Activated CD4-positive, alpha-beta T cell treated with anti-CD3 and anti-CD28 coated beads, Interleukin-2, amount 50 U/mL, for 24 hours (primary cell): Measurements from ENCODE around the gene SUN5.

Source experiments
- DNase-seq, 2 donors: peaks; one replicate each; pipeline ENCODE4 v3.0.0-alpha.2; 2020; ENCODE audit warnings: low read depth in 1 of 2, low spot score in 1 of 2

Gene SUN5

DNA sequence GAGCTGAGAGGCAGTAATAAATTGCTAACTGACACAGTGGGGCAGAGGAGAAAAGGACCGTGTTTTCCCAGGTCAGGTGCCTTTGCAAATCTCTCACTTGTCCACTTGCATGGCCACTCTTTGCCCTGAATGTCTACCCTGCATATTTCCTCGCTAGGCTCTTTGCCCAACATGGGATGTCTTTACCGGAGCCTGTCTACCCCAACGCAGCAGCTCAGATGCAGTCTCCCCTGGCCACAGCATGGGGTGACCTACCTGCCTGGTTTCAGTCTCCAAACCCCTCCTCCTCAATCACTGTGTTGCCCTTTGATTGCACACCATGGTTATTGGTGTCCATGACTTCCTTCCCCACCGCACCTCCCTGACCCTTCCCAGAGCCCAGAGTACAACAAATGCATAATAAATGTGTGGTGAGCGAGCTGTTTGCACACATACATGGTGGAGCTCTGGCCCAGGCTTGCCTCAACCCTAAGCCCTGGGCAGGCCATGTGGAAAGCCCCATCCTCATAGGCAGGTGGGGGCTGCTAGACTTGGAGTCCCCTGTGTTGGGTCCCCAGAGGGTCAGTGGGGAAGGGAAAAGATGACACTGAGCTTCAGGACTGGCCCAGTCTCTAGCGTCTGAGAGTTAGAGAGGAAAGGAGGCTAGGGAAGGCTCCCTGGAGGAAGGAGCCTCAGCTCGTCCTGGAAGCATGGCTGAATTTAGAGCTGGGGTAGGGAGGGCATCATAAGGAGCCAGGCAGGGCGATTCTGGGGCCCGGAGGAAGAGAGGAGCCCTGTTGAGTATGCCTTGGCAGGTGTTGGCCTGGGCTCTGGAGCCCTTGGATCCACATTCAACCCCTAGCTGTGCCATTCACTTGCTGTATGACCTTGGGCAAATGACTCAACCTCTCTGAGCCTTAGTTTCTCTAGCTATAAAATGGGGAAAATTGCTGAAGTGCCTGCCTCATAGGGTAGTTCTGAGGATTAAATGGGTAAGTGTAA lies 22.8 kb upstream of the SUN5 start:
- no peak for DNase-seq

DNA sequence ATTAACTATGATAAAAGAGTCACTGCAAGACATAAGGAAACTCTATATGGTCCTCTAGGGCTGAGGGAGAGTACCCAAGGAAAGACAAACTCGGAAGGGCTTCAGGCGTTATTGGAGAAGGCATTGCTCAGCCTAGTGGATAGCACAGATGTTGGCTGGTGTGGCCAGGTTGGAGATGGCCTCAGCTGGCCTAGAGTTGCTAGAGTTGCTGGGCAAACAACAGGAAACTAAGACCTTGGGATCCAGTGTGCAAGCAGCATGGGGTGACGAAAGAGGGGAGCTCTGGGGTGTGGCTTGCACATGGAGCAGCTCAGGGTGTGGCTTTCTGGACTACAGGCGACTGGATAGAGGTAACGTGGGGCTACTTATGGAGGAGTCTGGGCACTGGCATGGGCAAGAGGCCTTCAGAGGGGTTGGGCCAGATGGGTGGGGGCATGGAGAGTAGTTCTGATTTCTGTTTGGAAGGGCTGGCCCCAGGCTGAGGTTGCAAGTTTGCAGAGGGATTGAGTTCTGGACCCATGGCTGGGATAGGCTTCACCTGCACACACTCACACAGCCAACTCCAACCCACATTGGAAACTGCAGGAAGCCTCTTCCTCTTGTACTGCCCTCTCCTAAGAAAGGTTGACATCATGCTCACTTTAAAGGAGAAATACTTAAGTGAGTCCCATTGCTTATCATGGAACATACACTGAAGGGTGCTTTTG lies 22.0 kb upstream of the SUN5 start:
- DNase-seq: no peak

DNA sequence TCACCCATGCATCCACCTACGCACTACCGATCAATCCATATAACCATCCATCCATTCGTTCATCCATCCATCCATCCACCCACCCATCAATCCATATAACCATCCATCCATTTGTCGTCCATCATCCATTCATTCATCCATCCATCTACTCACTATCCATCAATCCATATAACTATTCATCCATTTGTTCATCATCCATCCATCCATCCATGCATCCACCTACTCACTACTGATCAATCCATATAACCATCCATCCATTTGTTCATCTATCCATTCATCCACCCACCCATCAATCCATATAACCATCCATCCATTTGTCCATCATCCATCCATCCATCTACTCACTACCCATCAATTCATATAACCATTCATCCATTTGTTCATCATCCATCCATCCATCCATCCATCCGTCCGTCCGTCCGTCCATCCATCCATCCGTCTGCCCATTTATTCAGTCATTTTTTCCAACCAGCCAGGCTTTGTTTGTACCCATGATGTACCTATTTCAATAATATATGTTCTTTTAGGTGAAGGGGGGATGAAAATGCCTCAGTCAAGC lies 21.2 kb upstream of the SUN5 start:
- no peak for DNase-seq

DNA sequence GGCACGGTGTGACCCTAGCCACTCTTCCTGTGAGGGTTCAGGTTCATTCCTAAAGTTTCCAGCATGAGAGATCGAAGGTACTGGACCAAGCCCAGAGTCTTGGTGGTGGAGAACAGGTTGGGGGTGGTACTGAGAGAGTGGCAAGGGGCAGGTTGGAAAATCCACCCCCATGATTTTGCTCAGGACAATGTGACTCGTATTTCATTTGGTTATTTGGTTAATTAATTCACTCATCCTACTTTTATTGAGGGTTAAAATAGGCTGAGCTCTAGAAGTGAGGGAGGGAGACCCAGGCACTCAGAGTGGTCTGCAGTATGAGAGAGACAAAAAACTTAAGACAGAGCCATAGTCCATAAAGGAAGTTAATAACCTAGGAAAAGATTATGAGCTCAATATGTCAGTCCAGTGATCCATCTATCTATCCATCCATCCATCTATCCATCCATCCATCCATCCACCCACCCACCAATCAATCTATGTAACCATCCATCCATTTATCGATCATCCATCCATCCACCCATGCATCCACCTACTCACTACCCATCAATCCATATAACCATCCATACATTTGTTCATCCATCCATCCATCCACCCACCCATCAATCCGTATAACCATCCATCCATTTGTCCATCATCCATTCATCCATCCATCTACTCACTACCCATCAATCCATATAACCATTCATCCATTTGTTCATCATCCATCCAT lies 20.5 kb upstream of the SUN5 start:
- DNase-seq: no peak

DNA sequence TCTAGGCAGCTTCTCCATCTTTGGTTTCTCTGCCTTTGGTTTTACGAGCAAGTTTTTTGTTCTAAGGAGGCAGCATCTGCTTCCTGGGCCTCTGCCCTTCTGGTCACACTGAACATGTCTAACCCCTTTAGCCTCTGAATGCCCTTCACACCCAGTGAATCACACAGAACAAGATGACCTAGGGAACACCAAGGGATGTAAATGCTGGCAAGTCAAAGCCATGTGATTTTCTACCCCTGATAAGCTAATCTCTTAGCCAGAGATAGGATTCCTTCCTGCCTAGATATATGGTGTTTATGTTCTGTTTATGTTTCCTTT lies 20.0 kb upstream of the SUN5 start:
- DNase-seq: no peak

DNA sequence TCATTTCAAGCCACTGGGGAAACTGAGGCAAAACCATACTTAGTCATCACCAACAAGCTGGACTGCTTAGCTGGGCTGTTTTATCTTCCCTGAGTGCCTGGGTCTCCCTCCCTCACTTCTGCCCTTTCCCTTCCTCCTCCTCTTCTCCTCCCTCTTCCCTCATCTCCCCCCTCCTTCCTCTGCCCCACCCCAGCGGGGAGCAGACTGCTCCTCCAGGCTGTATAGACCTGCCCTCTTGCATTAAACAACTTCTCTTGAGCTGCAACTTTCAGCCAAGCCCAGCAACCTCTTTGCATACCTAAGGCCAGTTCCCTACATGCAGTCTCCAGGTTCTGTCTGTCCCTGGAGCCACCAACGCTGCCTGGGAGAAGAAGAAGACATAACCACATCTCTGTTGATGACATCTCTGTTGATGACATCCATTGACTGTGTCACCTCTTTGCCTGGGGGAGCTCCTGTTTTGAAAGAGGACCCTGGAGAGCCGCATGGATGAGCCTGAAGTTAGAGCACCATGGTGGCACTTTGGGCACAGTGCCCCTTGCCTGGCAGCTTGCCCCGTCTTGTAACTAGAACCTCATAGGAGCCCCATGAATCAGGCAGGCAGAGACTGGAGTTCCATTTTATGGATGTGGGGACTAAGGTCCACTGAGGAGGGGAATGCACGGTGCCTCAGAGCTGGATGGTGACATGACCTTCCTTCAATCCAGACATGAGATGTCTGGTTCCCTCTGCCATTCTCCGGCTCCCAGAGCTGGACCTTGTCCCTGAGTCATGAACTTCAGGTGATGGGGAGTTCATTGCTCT lies 19.4 kb upstream of the SUN5 start:
- DNase-seq: no peak

DNA sequence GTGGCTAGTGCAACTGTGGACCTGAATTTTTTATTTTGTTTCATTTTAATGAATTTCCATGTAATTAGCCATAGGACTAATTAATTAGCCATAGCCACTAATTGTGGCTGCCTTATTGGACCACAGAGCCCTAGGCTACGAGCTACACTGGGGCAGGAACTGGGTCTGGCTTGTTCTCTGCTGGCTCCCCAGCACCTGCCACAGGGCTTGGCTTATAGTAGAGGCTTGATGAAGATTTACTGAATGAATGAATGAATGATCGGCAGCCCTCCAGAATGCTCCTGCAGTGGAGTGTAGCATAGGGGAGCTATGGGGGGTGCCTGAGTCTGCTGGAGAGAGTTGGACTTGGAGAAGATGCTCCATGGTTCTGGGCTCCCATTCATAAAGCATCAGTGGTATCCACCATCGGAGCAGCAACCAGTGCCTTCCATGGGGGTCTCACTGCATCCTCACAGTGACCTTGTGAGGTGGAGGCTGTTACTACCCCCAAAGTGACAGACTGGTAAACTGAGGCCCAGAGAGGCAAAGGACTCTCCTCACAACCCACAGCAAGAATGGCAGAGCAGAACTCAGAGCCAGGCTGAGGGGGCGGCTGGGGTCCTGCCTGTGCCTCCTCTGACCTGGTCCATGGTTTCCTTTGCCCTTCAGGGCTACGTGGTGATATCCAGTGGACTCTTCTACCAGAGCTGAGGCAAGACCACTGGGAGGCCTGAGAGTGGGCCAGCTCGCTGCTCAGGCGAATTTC lies 18.6 kb upstream of the SUN5 start:
- no peak for DNase-seq

DNA sequence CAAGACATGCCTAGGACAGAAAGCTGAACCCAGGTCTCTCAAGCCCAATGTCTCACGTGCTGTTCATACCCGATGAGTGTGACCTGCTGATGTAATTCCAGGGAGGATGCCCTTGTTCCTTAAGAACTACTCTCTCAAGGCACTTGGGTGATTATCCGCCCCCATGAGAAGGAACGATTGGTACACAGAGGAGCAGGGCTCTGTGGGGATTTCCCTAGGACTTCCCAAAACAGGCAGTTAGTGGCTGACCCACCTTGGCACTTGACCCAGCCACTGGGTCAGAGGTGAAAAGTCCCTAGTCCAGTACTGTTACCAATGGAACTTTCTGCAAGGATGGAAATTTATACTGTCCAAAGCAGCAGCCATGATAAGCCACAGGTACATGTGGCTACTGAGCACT lies 18.1 kb upstream of the SUN5 start:
- no peak for DNase-seq

DNA sequence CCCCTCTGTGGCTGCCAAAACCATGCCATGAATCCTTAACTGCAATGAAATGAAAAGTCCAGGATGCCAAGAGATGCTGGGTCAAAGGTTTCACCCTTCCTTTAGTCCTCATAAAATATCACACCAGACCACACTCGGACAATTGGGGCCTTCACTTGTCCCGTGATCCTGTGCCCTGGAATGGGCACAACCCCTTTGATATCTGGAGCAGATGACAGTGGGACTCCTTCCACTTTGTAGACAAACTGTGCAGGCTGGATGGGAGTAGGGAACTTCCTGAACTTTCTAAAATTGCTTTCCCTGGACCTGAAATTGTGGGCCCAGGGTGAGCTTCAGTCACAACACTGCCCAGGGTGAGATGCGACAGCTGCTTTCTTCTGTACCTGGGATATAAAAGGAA lies 17.6 kb upstream of the SUN5 start:
- DNase-seq: no peak

DNA sequence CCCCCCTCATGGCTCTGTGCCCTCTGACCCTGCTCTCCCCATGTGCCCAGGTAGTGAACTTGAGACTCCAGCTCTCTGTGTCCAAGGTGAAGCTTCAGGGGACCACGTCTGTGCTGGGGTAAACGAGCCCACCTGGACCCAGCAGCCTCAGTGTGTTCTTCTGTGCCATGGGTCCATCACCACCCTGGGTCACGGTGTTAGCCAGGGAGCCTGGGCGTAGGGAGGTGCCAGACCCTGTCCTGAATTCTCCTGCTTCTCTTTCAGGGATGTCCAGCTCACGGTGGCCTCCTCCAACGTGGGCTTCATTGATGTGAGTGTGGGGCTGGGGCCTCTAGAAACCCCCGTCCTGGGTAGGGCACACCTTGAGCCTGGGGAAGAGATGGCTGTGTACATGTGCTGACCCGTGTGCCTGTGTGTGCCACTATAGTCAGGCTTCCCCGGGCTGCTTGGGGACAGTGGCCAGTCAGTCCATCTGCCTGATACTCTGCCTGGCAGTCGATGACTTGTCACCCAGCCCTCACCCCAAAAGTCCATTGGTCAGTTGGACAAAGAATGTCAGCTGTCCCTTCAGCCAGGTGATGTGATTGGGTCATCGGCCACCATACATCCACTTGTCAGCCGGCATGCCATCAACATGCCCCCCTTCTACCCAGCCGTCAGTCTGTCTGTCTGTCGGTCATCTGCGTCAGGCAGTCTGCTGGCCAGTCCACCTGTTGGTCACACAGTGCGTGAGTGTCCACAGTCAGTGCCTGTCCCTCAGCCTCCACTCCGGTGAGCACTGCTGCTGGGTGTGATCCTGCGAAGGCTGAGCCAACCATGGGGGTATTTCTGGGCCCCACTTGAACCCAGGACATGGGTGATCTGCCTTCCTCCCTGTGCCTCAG lies 16.3 kb upstream of the SUN5 start:
- DNase-seq: no peak

DNA sequence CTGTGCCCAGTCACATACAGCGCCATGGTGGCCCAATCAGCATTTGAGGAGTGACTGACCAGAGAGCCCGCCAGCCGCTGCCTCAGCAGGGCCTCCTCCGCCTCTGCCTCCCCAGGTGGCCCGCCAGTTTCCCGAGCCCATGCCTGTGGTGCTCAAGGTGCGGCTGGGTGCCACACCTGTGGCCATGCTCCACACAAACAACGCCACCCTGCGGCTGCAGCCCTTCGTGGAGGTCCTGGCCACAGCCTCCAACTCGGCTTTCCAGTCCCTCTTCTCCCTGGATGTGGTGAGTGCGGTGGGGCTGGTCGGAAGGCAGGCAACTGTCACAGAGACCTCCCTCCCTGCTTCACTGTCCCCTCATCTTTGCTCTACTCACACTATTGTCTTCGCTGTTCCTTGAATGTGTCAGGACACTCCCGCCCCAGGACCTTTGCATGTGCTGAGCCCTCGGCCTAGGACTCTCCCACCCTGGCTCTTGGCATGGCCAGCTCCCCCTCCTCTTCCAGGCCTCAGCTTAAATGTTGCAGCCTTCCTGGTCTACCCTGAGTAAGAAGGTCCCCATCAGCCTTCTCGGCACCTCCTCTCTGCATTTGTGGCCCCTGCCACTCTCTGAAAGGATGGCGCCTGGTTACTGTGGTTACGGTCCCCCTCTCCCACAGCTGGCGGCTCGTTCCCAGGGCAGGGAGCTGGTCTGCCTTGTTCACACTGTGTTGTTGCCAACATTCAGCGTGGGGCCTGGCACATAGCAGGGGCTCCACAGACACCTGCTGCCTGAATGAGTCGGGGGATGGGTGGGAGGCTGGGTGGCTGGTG lies 15.4 kb upstream of the SUN5 start:
- DNase-seq: no peak

DNA sequence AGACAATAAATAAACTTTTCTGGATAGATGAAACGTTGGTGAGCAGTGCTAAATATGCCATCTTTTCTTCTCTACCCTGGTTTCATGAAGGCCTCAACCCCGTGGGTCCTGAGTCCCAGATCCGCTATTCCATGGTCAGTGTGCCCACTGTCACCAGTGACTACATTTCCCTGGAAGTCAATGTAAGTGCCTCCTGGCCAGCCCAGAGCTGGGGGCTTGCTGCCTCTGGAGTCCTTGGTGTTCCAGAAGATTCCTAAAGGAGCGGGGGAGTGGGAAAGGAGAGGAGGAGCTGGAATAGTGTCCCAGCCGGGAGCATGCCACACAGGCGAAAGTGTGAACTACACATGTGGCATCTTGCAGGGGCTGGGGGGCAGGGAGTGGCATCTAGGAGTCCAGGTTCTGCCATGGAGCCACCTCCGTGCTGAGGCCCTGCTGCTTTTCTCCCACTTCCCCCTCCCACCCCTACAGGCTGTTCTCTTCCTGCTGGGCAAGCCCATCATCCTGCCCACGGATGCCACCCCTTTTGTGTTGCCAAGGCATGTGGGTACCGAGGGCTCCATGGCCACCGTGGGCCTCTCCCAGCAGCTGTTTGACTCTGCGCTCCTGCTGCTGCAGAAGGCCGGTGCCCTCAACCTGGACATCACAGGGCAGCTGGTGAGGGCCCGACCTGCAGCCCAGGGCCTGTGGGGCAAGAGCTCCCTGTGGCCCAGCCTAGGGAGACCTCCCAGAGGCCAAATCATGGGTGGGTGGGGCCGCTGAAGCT lies 14.1 kb upstream of the SUN5 start:
- DNase-seq: no peak

DNA sequence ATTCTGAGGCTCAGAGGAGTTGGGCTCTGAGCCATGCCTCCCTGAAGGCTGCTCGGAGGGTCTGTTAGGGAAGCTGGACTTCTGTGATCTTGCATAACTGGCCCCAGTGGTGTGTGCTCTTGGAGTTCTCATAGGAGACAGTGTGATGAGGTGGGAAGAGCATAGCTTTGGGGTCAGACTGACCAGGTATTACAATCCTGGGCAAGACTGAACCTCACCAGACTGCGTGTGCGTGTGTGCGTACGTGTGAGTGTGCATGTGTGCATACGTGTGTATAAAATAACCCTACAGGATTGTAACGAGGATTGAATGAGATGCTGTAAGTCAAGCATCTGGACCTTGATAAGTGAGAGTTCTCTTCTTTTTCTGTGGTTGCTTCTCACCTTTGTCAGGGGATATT lies 13.3 kb upstream of the SUN5 start:
- DNase-seq: no peak

DNA sequence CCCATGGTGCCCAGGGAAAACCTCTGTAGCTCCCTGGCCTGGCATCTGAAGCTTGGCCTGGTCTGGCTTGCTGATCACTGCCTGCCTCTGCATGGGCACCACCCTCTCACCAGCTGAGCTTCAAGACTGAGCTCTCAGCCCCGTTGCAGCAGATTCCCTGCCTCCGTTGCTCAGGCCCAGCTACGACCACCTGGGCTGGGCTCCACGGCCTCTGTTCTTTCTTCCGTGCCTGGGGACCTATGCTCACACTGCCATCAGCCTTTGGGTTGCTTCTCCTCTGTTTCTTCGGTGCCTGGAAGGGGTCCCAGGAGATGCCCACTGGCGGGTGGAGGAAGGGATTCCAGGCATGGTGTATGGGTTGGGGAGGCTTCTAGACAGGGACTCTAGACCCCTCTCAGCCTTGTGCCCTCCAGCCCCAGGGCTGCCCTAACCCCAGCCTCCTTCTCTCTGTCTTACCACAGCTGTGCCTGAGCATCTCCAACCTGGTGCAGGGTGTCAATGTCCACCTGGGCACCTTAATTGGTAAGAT lies 12.4 kb upstream of the SUN5 start:
- DNase-seq: no peak

DNA sequence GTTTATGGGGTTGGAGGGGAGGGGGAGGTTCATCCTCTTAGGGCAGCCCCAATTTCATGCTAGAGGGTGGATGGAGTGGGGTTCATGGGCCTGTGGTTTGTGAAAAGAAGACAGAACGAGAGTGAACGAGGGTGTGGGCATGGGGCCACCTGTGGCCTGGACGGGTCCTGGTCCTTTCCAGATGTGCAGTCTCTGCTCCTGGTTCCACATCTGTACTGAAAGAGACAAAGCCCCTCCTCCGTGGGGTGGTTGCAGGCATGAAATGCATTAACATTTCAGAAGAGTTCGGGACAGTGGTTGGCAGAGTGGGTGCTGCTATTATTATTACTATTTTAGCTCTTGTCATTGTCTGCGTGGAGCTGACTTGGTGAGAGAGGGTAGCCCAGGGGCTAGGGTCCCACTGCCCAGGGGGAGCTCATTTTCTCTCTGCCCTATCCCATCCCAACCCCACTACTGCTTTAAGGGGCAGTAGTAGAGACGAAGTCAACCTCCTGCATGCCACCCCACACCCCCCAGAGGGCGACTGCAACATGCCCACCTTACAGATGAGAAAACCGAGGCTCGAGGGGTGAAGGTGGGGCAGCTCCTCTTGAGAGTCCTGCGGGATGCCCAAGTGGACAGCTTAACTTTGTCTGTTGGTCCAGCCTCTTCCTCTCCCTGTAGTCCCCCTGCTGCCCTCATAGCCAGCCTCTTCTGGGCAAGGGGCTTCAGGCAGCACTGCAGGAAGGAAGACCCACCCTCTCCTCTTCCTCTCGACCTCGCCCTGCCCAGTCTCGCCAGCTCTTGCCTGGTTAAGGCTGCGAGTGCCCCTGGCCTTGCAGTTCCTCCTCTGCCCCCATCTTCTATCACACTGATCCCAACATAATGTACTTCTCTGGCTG lies 11.7 kb upstream of the SUN5 start:
- no peak for DNase-seq

DNA sequence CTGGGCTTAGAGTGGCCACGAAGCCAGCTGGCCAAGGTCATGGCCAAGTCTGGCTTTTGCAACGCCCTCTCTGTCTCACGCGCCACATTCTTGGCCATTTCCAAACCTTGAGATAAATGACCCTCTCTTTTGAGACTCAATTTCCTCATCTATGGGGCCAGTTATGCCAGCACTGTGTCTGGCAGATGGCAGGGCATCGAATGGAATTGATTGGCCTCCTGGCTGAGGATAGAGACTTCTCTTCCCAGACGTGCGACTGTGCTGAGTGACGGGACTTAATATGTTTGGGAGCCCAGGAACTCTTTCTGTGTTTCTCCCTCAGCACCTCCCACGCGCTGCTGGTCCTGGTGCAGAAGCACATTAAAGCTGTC lies 10.9 kb upstream of the SUN5 start:
- DNase-seq: no peak
